DND-41 (cell line): ENCODE results near the gene TMA7B.

ENCODE experiments used
- ATAC-seq: fragments of 200-7000 bp; cut with Tn5 transposase; 3 replicates; pipeline ENCODE4 v1.9.1; 2021; ENCODE audit warnings: low read depth; ENCODE audit not compliant: insufficient read depth
- DNase-seq: peaks from one replicate; pipeline ENCODE4 v3.0.0-alpha.2; 2020
- H2AFZ ChIP-seq: 2 replicates; pipeline ENCODE4 v1.6.0; 2012; ENCODE audit warnings: low read depth, low read length
- H3K27ac ChIP-seq: 2 replicates; pipeline ENCODE4 v1.5.1; 2012; ENCODE audit warnings: low read length, inconsistent platforms
- H3K27me3 ChIP-seq: fragments of 200-600 bp; sonication (generic); 2 replicates; pipeline ENCODE4 v1.6.0; 2012; ENCODE audit warnings: low read length, mild to moderate bottlenecking, inconsistent platforms; ENCODE audit not compliant: insufficient read depth, poor library complexity
- H3K36me3 ChIP-seq: 2 replicates; pipeline ENCODE4 v1.5.1; 2012; ENCODE audit warnings: low read length, inconsistent platforms; ENCODE audit not compliant: insufficient read depth
- H3K4me1 ChIP-seq: 2 replicates; pipeline ENCODE4 v1.5.1; 2012; ENCODE audit warnings: mild to moderate bottlenecking, low read length; ENCODE audit not compliant: insufficient read depth
- H3K4me2 ChIP-seq: 2 replicates; pipeline ENCODE4 v1.6.0; 2012; ENCODE audit warnings: mild to moderate bottlenecking, moderate library complexity, low read length, inconsistent platforms; ENCODE audit not compliant: insufficient read depth
- H3K4me3 ChIP-seq, 2 experiments: fragments of 200-600 bp in 1 of 2; shearing (Covaris generic) in 1 of 2; 2 replicates each; pipeline ENCODE4 v1.5.1; 2012 to 2016; ENCODE audit warnings: inconsistent platforms in 2 of 2, low read length in 2 of 2, mild to moderate bottlenecking in 2 of 2, low read depth in 1 of 2, moderate library complexity in 1 of 2
- H3K79me2 ChIP-seq: 2 replicates; pipeline ENCODE4 v1.6.0; 2012; ENCODE audit warnings: low read length, inconsistent platforms; ENCODE audit not compliant: insufficient read depth
- H3K9ac ChIP-seq: 2 replicates; pipeline ENCODE4 v1.6.0; 2012; ENCODE audit warnings: low read depth, mild to moderate bottlenecking, inconsistent platforms, low read length, moderate library complexity
- H3K9me3 ChIP-seq: 2 replicates; pipeline ENCODE4 v1.5.1; 2012; ENCODE audit warnings: low read length, moderate library complexity, mild to moderate bottlenecking, inconsistent platforms; ENCODE audit not compliant: insufficient read depth, severe bottlenecking
- H4K20me1 ChIP-seq: 2 replicates; pipeline ENCODE4 v1.6.0; 2012; ENCODE audit warnings: low read length; ENCODE audit not compliant: insufficient read depth
- EZH2 ChIP-seq: IDR thresholded peaks from 3 replicates; pipeline ENCODE4 v1.6.1; 2012; ENCODE audit warnings: borderline replicate concordance, low read depth, mild to moderate bottlenecking, moderate library complexity, low read length, inconsistent platforms; ENCODE audit not compliant: severe bottlenecking
- TF ChIP-seq, protein P1 (sequence below): IDR thresholded peaks from 2 replicates; pipeline ENCODE4 v1.5.1; 2012; ENCODE audit warnings: borderline replicate concordance, low read length, moderate library complexity, mild to moderate bottlenecking; ENCODE audit not compliant: poor library complexity, severe bottlenecking; ENCODE audit errors: extremely low read depth

Gene TMA7B

DNA sequence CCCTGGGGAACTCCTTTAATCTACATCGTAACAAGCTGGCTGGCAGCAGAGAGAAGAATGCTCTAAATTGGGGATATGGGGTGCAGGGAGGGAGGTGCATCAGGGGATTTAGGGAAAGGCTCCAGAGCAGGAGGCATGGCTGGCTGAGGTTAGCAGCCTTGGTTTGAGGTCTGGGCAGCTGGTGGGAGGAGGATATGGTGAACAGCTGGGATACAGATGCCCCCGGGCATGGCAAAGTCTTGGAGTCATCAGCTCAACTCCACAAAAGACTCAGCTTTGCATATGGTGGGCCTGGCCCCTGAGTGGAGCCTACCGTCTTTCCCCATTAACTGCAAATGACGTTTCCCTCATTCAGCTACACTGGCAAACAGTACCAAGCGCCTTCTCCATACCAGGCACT is 40.0 kb downstream of the TMA7B start:
- H2AFZ ChIP-seq, result no peak overlapping the region
- no peak for TF ChIP-seq EZH2
- TF ChIP-seq, protein P1, sequence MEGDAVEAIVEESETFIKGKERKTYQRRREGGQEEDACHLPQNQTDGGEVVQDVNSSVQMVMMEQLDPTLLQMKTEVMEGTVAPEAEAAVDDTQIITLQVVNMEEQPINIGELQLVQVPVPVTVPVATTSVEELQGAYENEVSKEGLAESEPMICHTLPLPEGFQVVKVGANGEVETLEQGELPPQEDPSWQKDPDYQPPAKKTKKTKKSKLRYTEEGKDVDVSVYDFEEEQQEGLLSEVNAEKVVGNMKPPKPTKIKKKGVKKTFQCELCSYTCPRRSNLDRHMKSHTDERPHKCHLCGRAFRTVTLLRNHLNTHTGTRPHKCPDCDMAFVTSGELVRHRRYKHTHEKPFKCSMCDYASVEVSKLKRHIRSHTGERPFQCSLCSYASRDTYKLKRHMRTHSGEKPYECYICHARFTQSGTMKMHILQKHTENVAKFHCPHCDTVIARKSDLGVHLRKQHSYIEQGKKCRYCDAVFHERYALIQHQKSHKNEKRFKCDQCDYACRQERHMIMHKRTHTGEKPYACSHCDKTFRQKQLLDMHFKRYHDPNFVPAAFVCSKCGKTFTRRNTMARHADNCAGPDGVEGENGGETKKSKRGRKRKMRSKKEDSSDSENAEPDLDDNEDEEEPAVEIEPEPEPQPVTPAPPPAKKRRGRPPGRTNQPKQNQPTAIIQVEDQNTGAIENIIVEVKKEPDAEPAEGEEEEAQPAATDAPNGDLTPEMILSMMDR, result no peak
- H3K4me2 ChIP-seq, result no peak overlapping the region
- no peaks in the 10 kb centered on the region for H3K36me3 ChIP-seq
- no peaks in the 10 kb centered on the region for H3K79me2 ChIP-seq
- H3K4me3 ChIP-seq, result no peak overlapping the region
- DNase-seq, result no peak
- no peak overlapping the region for H3K9ac ChIP-seq
- no peak overlapping the region for H3K27ac ChIP-seq
- H3K9me3 ChIP-seq, result no peaks in the 10 kb centered on the region
- no peaks in the 10 kb centered on the region for H4K20me1 ChIP-seq
- H3K27me3 ChIP-seq, result no peaks in the 10 kb centered on the region
- ATAC-seq, result no peak
- H3K4me1 ChIP-seq, result no peaks in the 10 kb centered on the region

DNA sequence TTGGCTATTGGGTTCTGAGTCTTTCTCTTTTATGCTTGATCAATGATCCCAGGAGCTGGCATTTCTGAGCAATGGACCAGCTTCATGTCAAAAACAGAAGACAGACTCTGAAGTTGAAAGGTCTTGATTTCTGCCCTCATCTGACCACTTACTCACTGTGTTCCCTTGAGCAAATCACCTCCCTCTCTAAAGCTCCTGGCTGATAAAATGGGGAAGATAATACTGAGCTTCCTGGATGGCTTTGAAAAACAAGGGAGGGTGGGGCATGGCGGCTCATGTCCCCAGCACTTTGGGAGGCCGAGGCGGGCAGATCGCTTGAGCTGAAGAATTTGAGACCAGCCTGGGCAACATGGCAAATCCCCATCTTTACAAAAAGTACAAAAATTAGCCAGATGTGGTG is 40.9 kb downstream of the TMA7B start:
- Histone ChIP-seq H3K27me3 (no peaks in the 10 kb centered on the region), H3K9ac (no peak overlapping the region), H2AFZ (no peak overlapping the region), H3K27ac (no peak overlapping the region), H3K4me3 (no peak overlapping the region), H3K79me2 (no peaks in the 10 kb centered on the region), H3K9me3 (no peaks in the 10 kb centered on the region), H4K20me1 (no peaks in the 10 kb centered on the region), H3K36me3 (no peaks in the 10 kb centered on the region), H3K4me2 (no peak overlapping the region), H3K4me1 (no peaks in the 10 kb centered on the region)
- DNase-seq, result no peak
- ATAC-seq, result no peak
- TF ChIP-seq, protein P1, result no peak
- TF ChIP-seq EZH2, result no peak

DNA sequence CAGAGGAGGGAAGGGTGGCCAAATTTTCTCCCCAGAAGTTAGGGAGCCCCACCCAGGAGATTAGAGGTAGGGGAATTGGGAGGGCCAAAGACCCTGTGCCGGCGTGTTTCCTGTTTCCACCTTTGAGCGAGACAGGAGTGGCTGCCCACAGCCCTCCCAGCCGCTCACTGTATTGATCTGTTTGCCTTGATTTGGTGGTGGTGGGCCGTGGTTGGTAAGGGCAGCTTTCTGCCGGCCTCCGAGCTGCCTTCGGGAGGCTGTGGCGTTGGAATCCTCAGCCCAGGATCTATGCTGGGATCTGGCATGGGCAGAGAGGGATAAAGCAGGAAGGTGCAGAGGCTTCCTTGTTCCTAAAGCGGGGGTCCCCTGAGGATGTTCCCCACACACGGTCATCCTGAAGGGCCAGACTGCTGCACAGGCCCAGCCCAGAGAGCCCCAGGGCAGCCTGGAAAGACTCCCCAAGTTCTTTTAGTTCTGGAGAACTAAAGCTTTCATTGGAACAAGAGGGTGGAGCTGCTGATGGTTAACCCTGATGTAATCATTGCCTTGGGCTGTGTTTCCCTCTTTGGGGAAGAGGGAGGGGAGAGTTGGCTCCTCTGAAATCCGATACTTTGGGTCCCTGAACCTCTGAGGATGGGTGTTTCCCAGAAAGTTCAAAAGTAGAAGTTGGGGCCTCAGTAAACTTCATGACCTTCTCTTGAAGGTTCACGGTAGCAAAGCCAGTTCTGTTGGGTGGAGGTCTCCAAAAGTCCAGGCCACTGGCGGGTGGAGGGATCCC is 41.8 kb downstream of the TMA7B start:
- no peaks in the 10 kb centered on the region for H3K79me2 ChIP-seq
- no peaks in the 10 kb centered on the region for H4K20me1 ChIP-seq
- H3K9ac ChIP-seq, result no peak overlapping the region
- no peaks in the 10 kb centered on the region for H3K4me1 ChIP-seq
- no peak overlapping the region for H3K4me3 ChIP-seq
- H3K27ac ChIP-seq, result no peak overlapping the region
- H3K27me3 ChIP-seq, result no peaks in the 10 kb centered on the region
- DNase-seq, result no peak
- H2AFZ ChIP-seq, result no peak overlapping the region
- H3K9me3 ChIP-seq, result no peaks in the 10 kb centered on the region
- no peak for TF ChIP-seq EZH2
- TF ChIP-seq, protein P1, result no peak
- H3K4me2 ChIP-seq, result no peak overlapping the region
- H3K36me3 ChIP-seq, result no peaks in the 10 kb centered on the region
- no peak for ATAC-seq
